OCI-LY3 (cell line): Measurements from ENCODE around the gene SSC5D.
"Not testable (repeated sequence)": the region's sequence is repeated elsewhere in the genome, so short reads cannot be mapped to it uniquely, and the experiment has no call there.

Source experiments
- H2AFZ ChIP-seq: fragments of 200-600, 300-600 bp; shearing (Covaris generic); 2 replicates; pipeline ENCODE4 v1.6.0; 2014; ENCODE audit warnings: antibody characterized with exemption, low read depth, low read length
- H3K27ac ChIP-seq: fragments of 200-600, 300-600 bp; sonication (generic); 2 replicates; pipeline ENCODE4 v1.5.1; 2014; ENCODE audit warnings: mild to moderate bottlenecking, low read length, moderate library complexity, mixed read lengths
- H3K27me3 ChIP-seq: fragments of 200-600, 300-600 bp; sonication (generic); 2 replicates; pipeline ENCODE4 v1.6.1; 2014; ENCODE audit warnings: low read depth, low read length, mixed read lengths
- H3K36me3 ChIP-seq: fragments of 200-600, 300-600 bp; sonication (generic); replicated peaks from 2 replicates; pipeline ENCODE3; 2014; ENCODE audit warnings: low read depth, low read length, mixed read lengths
- H3K4me1 ChIP-seq: fragments of 300-600, 200-600 bp; sonication (generic); 2 replicates; pipeline ENCODE4 v1.6.1; 2014; ENCODE audit warnings: low read length, mixed read lengths
- H3K4me2 ChIP-seq: fragments of 200-600, 300-600 bp; sonication (generic); 2 replicates; pipeline ENCODE4 v1.6.1; 2014; ENCODE audit warnings: low read length, mixed read lengths
- H3K4me3 ChIP-seq: fragments of 300-600, 200-600 bp; sonication (generic); 2 replicates; pipeline ENCODE4 v1.5.1; 2014; ENCODE audit warnings: antibody characterized with exemption, mild to moderate bottlenecking, low read length, moderate library complexity
- H3K79me2 ChIP-seq: fragments of 300-600, 200-600 bp; shearing (Covaris generic); 2 replicates; pipeline ENCODE4 v1.6.1; 2014; ENCODE audit warnings: mild to moderate bottlenecking, low read length, mixed read lengths
- H3K9ac ChIP-seq: fragments of 300-600, 200-600 bp; shearing (Covaris generic); 2 replicates; pipeline ENCODE4 v1.6.0; 2014; ENCODE audit warnings: mild to moderate bottlenecking, low read length, moderate library complexity
- H3K9me3 ChIP-seq: fragments of 200-600, 300-600 bp; shearing (Covaris generic); 2 replicates; pipeline ENCODE4 v1.6.1; 2014; ENCODE audit warnings: low read length, mixed read lengths; ENCODE audit not compliant: insufficient read depth
- H4K20me1 ChIP-seq: fragments of 200-600, 300-600 bp; sonication (generic); 2 replicates; pipeline ENCODE4 v1.6.1; 2016; ENCODE audit warnings: low read length, mixed read lengths; ENCODE audit not compliant: insufficient read depth
- CTCF ChIP-seq: fragments of 200-600, 300-600 bp; sonication (generic); IDR thresholded peaks from 2 replicates; pipeline ENCODE4 v1.5.1; 2014; ENCODE audit warnings: antibody characterized with exemption, low read length, low read depth
- EZH2phosphoT487 ChIP-seq: fragments of 200-600 bp; shearing (Covaris generic); IDR thresholded peaks from 2 replicates; pipeline ENCODE4 v1.6.1; 2018; ENCODE audit warnings: antibody characterized with exemption, mixed run types, low read depth

Gene SSC5D

DNA sequence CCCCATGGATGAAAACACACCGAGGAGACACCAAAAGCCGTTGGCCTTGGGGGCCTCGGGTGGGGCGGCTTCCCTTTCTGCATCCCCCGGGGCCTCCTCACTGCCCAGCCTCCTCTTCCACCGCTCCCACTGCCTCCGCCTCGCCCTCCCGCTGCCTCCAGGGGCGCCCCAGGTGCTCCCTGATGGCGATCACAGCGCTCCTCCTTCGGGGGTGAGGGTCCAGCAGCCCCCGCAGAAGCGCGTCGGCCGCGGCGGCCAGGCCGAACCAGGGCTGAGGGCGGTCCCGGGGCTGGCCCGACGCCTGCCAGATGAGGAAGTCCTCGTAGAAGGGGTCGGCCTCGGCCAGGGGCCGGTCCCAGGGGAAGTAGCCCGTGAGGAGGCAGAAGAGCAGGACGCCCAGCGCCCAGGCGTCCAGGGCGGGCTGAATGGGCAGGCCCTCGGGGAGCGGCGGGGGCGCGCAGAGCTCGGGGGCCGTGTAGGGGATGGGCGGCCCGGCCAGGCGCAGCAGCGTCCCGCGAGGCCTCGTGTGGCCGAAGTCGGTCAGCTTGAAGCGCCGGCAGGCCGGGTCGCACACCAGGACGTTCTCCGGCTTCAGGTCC lies 41.5 kb downstream of the SSC5D start:
- Histone ChIP-seq H3K4me2 (no peak overlapping the region), H3K36me3 (no peaks in the 10 kb centered on the region), H3K9me3 (no peaks in the 10 kb centered on the region), H3K27me3 (no peaks in the 10 kb centered on the region), H3K4me1 (no peaks in the 10 kb centered on the region), H2AFZ (no peak overlapping the region), H3K27ac (no peak overlapping the region), H4K20me1 (no peaks in the 10 kb centered on the region), H3K79me2 (no peaks in the 10 kb centered on the region), H3K4me3 (no peak overlapping the region), H3K9ac (no peak overlapping the region)
- TF ChIP-seq CTCF (no peak), EZH2phosphoT487 (no peak)

DNA sequence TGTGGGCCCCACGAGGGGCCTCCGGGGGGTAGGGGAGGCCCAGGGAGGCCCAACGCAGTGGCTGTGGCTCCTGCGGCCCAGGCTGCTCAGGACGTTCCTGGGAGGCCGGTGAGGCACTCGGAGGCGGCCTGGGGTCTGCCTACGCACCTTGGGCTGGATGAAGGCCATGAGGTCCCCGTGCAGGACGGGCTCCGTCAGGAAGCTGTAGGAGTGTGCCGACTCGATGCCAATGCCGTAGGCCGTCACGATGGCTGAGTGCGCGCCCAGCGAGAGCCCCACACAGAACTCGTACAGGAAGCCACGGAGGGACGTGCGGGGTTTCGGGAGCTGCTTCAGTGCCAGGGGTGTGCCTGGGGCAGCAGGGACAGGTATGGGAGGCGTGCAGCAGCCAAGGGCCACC lies 42.8 kb downstream of the SSC5D start:
- no peak overlapping the region for H3K9ac ChIP-seq
- H3K4me2 ChIP-seq, result no peak overlapping the region
- H3K4me1 ChIP-seq, result no peaks in the 10 kb centered on the region
- H3K27ac ChIP-seq, result no peak overlapping the region
- H3K4me3 ChIP-seq, result no peak overlapping the region
- H3K9me3 ChIP-seq, result no peaks in the 10 kb centered on the region
- H3K79me2 ChIP-seq, result no peaks in the 10 kb centered on the region
- no peak for TF ChIP-seq EZH2phosphoT487
- no peak for TF ChIP-seq CTCF
- no peaks in the 10 kb centered on the region for H3K27me3 ChIP-seq
- H4K20me1 ChIP-seq, result no peaks in the 10 kb centered on the region
- no peak overlapping the region for H2AFZ ChIP-seq
- H3K36me3 ChIP-seq, result no peaks in the 10 kb centered on the region

DNA sequence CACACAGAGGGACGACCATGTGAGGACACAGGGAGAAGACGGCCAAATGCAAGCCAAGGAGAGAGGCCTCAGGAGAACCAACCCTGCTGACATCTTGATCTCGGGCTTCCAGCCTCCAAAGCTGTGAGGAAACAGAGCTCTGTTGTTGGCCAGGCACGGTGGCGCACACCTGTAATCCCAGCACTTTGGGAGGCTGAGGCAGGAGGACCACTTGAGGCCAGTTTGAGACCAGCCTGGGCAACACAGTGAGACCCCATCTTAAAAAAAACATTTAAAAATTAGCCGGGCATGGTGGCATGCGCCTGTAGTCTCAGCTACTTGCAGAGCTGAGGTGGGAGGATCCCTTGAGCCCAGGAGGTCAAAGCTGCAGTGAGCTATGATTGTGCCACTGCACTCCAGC lies 46.0 kb downstream of the SSC5D start:
- not testable (repeated sequence) for H3K36me3 ChIP-seq, H3K27me3 ChIP-seq, H3K4me3 ChIP-seq, H4K20me1 ChIP-seq, H3K9me3 ChIP-seq, H3K9ac ChIP-seq, H2AFZ ChIP-seq, H3K79me2 ChIP-seq, H3K4me1 ChIP-seq, H3K4me2 ChIP-seq, H3K27ac ChIP-seq

- Histone ChIP-seq H3K9me3 (no peaks in the 10 kb centered on the region), H3K4me2 (no peak overlapping the region), H4K20me1 (no peaks in the 10 kb centered on the region), H3K36me3 (no peaks in the 10 kb centered on the region), H3K79me2 (no peaks in the 10 kb centered on the region), H3K4me1 (no peaks in the 10 kb centered on the region), H2AFZ (no peak overlapping the region), H3K4me3 (no peak overlapping the region), H3K27me3 (no peaks in the 10 kb centered on the region), H3K27ac (no peak overlapping the region), H3K9ac (no peak overlapping the region)
- TF ChIP-seq EZH2phosphoT487, result no peak
- TF ChIP-seq CTCF, result no peak
These were observed 47.1 kb downstream of the SSC5D start for GRCh38 chr19:55535173-55535964.
